Measurements from ENCODE around the gene ST7. TPM values are rescaled to one million over a fixed set of nuclear protein-coding genes. Genes with fewer than 3 reads are reported as not detected.

Gene ST7
- total and polyA plus RNA-seq, 7 donors, result 6.0 to 12.5 (median 7.3) TPM

DNA sequence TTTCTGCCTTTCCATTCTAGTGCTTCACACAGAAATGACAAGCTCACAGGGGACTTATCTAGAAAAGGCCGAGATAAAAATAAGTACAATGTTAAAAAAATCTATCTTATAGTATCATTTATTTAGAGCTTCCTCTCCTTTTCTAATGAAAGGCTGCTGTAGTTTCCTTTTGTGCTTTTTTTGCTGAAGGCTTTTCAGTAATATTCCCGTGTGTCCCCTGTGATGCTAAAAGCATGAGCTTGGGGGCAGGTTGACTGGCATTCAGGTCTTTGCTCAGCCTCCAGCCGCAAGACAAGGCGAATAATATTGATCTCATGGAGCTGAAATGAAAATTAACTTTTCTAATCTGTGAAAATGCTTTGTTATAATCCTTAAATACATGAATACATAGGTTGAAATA lies 143.0 kb downstream of the ST7 start:
- Histone ChIP-seq H3K4me3 (no peak overlapping the region), H3K27ac (no peak overlapping the region), H3K4me1 (no peaks in the 10 kb centered on the region), H3K36me3 (ENCODE audit: insufficient read depth in 1 of 2, low read depth in 1 of 2) (no peaks in the 10 kb centered on the region), H3K9me3 (no peaks in the 10 kb centered on the region), H3K27me3 (ENCODE audit: insufficient read depth in 3 of 3, low read length in 2 of 3) (no peaks in the 10 kb centered on the region)
- ATAC-seq, result no peak
- DNase-seq, result no peak
- 77 to 81% (median 78%) methylated on average over 4 of the region's 4 CpGs for WGBS, 3 donors
- no peak for TF ChIP-seq CTCF (IDR thresholded peaks at IDR 0.05)
- intact Hi-C loops (cut with DNase I), result no loop called here

GRCh38 chr7:117096942-117097341 lies 143.6 kb downstream of the ST7 start:
- Histone ChIP-seq H3K27me3 (ENCODE audit: insufficient read depth in 3 of 3, low read length in 2 of 3) (no peaks in the 10 kb centered on the region), H3K4me1 (no peaks in the 10 kb centered on the region), H3K27ac (no peak overlapping the region), H3K4me3 (no peak overlapping the region), H3K9me3 (no peaks in the 10 kb centered on the region), H3K36me3 (ENCODE audit: insufficient read depth in 1 of 2, low read depth in 1 of 2) (no peaks in the 10 kb centered on the region)
- DNase-seq (no peak), ATAC-seq (no peak)
- intact Hi-C loops (cut with DNase I), result no loop called here
- TF ChIP-seq CTCF (IDR thresholded peaks at IDR 0.05), result no peak

GRCh38 chr7:117097860-117098259 lies 144.6 kb downstream of the ST7 start:
- 97 to 98% (median 97%) methylated on average over 5 of the region's 5 CpGs for WGBS, 3 donors
- H3K4me1 ChIP-seq, result no peaks in the 10 kb centered on the region
- no peaks in the 10 kb centered on the region for H3K27me3 ChIP-seq (ENCODE audit: insufficient read depth in 3 of 3, low read length in 2 of 3)
- TF ChIP-seq CTCF (IDR thresholded peaks at IDR 0.05), result no peak
- no peak overlapping the region for H3K27ac ChIP-seq
- DNase-seq (no peak), ATAC-seq (no peak)
- H3K9me3 ChIP-seq, result no peaks in the 10 kb centered on the region
- intact Hi-C loops (cut with DNase I), result no loop called here
- H3K4me3 ChIP-seq, result no peak overlapping the region
- H3K36me3 ChIP-seq (ENCODE audit: insufficient read depth in 1 of 2, low read depth in 1 of 2), result no peaks in the 10 kb centered on the region

GRCh38 chr7:117098457-117098856 lies 145.2 kb downstream of the ST7 start:
- 49 to 60% (median 57%) methylated on average over 1 of the region's 1 CpG for WGBS, 3 donors
- DNase-seq, result no peak
- Histone ChIP-seq H3K9me3 (no peaks in the 10 kb centered on the region), H3K36me3 (ENCODE audit: insufficient read depth in 1 of 2, low read depth in 1 of 2) (no peaks in the 10 kb centered on the region), H3K27me3 (ENCODE audit: insufficient read depth in 3 of 3, low read length in 2 of 3) (no peaks in the 10 kb centered on the region), H3K4me3 (no peak overlapping the region), H3K4me1 (no peaks in the 10 kb centered on the region), H3K27ac (no peak overlapping the region)
- no peak for TF ChIP-seq CTCF (IDR thresholded peaks at IDR 0.05)
- ATAC-seq, result no peak
- intact Hi-C loops (cut with DNase I), result no loop called here

- Histone ChIP-seq H3K36me3 (ENCODE audit: insufficient read depth in 1 of 2, low read depth in 1 of 2) (no peaks in the 10 kb centered on the region), H3K4me3 (no peak overlapping the region), H3K9me3 (no peaks in the 10 kb centered on the region), H3K27ac (no peak overlapping the region), H3K4me1 (no peaks in the 10 kb centered on the region), H3K27me3 (ENCODE audit: insufficient read depth in 3 of 3, low read length in 2 of 3) (no peaks in the 10 kb centered on the region)
- 84 to 96% (median 87%) methylated on average over 2 of the region's 2 CpGs for WGBS, 3 donors
- DNase-seq (no peak), ATAC-seq (no peak)
- TF ChIP-seq CTCF (IDR thresholded peaks at IDR 0.05), result no peak
- intact Hi-C loops (cut with DNase I), result loop anchor here in 1 of 2 donors (5.0 kb wide), 1 partner anchor 34 kb away; no protein-coding TSS in a partner anchor
These were observed 147.7 kb downstream of the ST7 start for GRCh38 chr7:117101026-117101425.
